NCI-H82 treated with DMSO at 0.1 percent for 48 hours (cell line): ENCODE results near the gene RNF26.
"Not testable (repeated sequence)": the region's sequence is repeated elsewhere in the genome, so short reads cannot be mapped to it uniquely, and the experiment has no call there.

Source experiments
- DNase-seq: peaks from one replicate; lab custom pipeline; 2025; ENCODE audit not compliant: unreplicated experiment; lab: John Stamatoyannopoulos, UW

Gene RNF26

GRCh38 chr11:119381181-119381988 lies 47.1 kb downstream of the RNF26 start, which contains the start of gene USP2:
USP2 (minus strand) TSS chr11:119381690; CDS start chr11:119373480, 8,210 bp downstream.
- peak; percentile 79 for DNase-seq

- DNase-seq = no peak
Observed at GRCh38 chr11:119382101-119382500, 47.8 kb downstream of the RNF26 start.

GRCh38 chr11:119382513-119382912 lies 48.2 kb downstream of the RNF26 start:
- not testable (repeated sequence) for DNase-seq

- DNase-seq = no peak
Observed at GRCh38 chr11:119384332-119384731, 50.0 kb downstream of the RNF26 start.
